CD4-positive, alpha-beta T cell (primary cell): ENCODE data around the gene NUP210L. TPM values are rescaled to one million over a fixed set of nuclear protein-coding genes. Genes with fewer than 3 reads are reported as not detected.
"Not testable (repeated sequence)": the region's sequence is repeated elsewhere in the genome, so short reads cannot be mapped to it uniquely, and the experiment has no call there.

Experiments used
- ATAC-seq: fragments of 200-7000 bp; cut with Tn5 transposase; one replicate; pipeline ENCODE4 v1.10.0; 2022; ENCODE audit warnings: mild to moderate bottlenecking; ENCODE audit not compliant: poor library complexity
- CTCF ChIA-PET: fragments of 350-600 bp; sonication (Branson Sonifier 250); formaldehyde crosslinking; loops from one replicate; lab custom pipeline; 2021; ENCODE audit warnings: antibody characterized with exemption, inconsistent platforms; lab: Charles Lee
- POLR2A ChIA-PET: fragments of 350-600 bp; sonication (Branson Sonifier 250); formaldehyde crosslinking; loops from one replicate; lab custom pipeline; 2021; ENCODE audit warnings: antibody characterized with exemption, inconsistent platforms; lab: Charles Lee
- DNase-seq, 14 experiments: peaks; one replicate each; pipeline ENCODE4 v3.0.0-alpha.2; 2013 to 2020; ENCODE audit warnings: mixed read lengths in 2 of 14
- H3K27ac ChIP-seq, 2 donors: one replicate each; pipeline versions ENCODE4 v1.5.1 to v1.7.0; 2013; ENCODE audit warnings: low read length in 2 of 2, low read depth in 1 of 2, mild to moderate bottlenecking in 1 of 2
- H3K27me3 ChIP-seq, 2 experiments: 1 replicate in 1 of 2; 2 replicates in 1 of 2; pipeline versions ENCODE4 v1.6.1 to v1.7.0; 2013; ENCODE audit warnings: low read length in 2 of 2, control low read depth in 1 of 2, mild to moderate bottlenecking in 1 of 2, moderate library complexity in 1 of 2; ENCODE audit not compliant: insufficient read depth in 2 of 2, control insufficient read depth in 1 of 2
- H3K36me3 ChIP-seq: one replicate; pipeline ENCODE4 v1.6.1; 2013; ENCODE audit warnings: low read length, control low read depth; ENCODE audit not compliant: insufficient read depth
- H3K4me1 ChIP-seq: one replicate; pipeline ENCODE4 v1.6.1; 2013; ENCODE audit warnings: low read length, control low read depth; ENCODE audit not compliant: insufficient read depth
- H3K4me3 ChIP-seq: one replicate; pipeline ENCODE4 v1.5.1; 2013; ENCODE audit warnings: mild to moderate bottlenecking, low read length, moderate library complexity
- H3K9me3 ChIP-seq, 2 experiments: 1 replicate in 1 of 2; 2 replicates in 1 of 2; pipeline versions ENCODE4 v1.6.1 to v1.7.0; 2013; ENCODE audit warnings: low read length in 2 of 2, mild to moderate bottlenecking in 2 of 2, control low read depth in 1 of 2, moderate library complexity in 1 of 2; ENCODE audit not compliant: control insufficient read depth in 1 of 2, insufficient read depth in 1 of 2
- H3K27ac Mint-ChIP-seq: one replicate; pipeline ENCODE4 v1.8.0; 2020; ENCODE audit warnings: mixed read lengths
- H3K27me3 Mint-ChIP-seq: one replicate; pipeline ENCODE4 v1.8.0; 2021; ENCODE audit warnings: mixed read lengths
- H3K36me3 Mint-ChIP-seq: one replicate; pipeline ENCODE4 v1.8.0; 2021; ENCODE audit warnings: low read depth, mixed read lengths
- H3K4me1 Mint-ChIP-seq: one replicate; pipeline ENCODE4 v1.8.0; 2021; ENCODE audit warnings: low read depth, mixed read lengths
- H3K4me3 Mint-ChIP-seq: one replicate; pipeline ENCODE4 v1.8.0; 2020; ENCODE audit warnings: mild to moderate bottlenecking, mixed read lengths
- H3K9me3 Mint-ChIP-seq: one replicate; pipeline ENCODE4 v1.8.0; 2020; ENCODE audit warnings: mixed read lengths
- CTCF ChIP-seq: fragments of 200-600 bp; IDR thresholded peaks from one replicate; pipeline ENCODE4 v1.8.0; 2022; ENCODE audit warnings: antibody characterized with exemption, mild to moderate bottlenecking
- intact Hi-C, 2 experiments: fragments of 100-400 bp; cut with DNase I in 1 of 2; cut with micrococcal nuclease in 1 of 2; formaldehyde crosslinking; loops; one replicate each; pipeline versions ENCODE4 v1.15.1 to v1.9.0; 2023 to 2025; cut with DNase I, micrococcal nuclease
- total RNA-seq, 174 experiments: library from RNA in 2 of 174; stranded (reverse) in 2 of 174; gene quantifications; one replicate each; pipeline ENCODE4 v1.2.3 and lab custom pipeline; 2021 to 2026

The NUP210L gene
- total RNA-seq, 2 experiments from 2014 or later = 0.03 to 0.08 TPM

GRCh38 chr1:154062309-154062708 lies 92.6 kb downstream of the NUP210L start:
- no peak for ATAC-seq
- H3K4me3 Mint-ChIP-seq = no peak overlapping the region
- intact Hi-C loops = no loop called here
- peaks cover 6% of the 10 kb centered on the region for H3K4me1 Mint-ChIP-seq
- no peak for DNase-seq
- no peak overlapping the region for H3K27ac Mint-ChIP-seq
- H3K27ac ChIP-seq = no peak overlapping the region
- no peaks in the 10 kb centered on the region for H3K36me3 Mint-ChIP-seq
- no peaks in the 10 kb centered on the region for H3K9me3 Mint-ChIP-seq
- H3K4me3 ChIP-seq = no peak overlapping the region
- H3K36me3 ChIP-seq = no peaks in the 10 kb centered on the region
- CTCF ChIA-PET = no interaction called here
- no peak for TF ChIP-seq CTCF
- no peaks in the 10 kb centered on the region for H3K4me1 ChIP-seq
- POLR2A ChIA-PET = no interaction called here
- H3K27me3 Mint-ChIP-seq = no peaks in the 10 kb centered on the region
- H3K9me3 ChIP-seq = no peaks in the 10 kb centered on the region
- H3K27me3 ChIP-seq = no peaks in the 10 kb centered on the region

- intact Hi-C loops, DNase-seq, H3K4me1 Mint-ChIP-seq, H3K27me3 ChIP-seq, H3K4me3 ChIP-seq, H3K36me3 Mint-ChIP-seq, POLR2A ChIA-PET, H3K27ac Mint-ChIP-seq, ATAC-seq, H3K9me3 ChIP-seq, CTCF ChIA-PET, H3K9me3 Mint-ChIP-seq, H3K27ac ChIP-seq, H3K36me3 ChIP-seq, H3K27me3 Mint-ChIP-seq, H3K4me1 ChIP-seq, H3K4me3 Mint-ChIP-seq: not testable (repeated sequence)
Measured at GRCh38 chr1:154047436-154047835, 107.4 kb downstream of the NUP210L start.

GRCh38 chr1:154033697-154034096 lies 121.2 kb downstream of the NUP210L start:
- H3K9me3 Mint-ChIP-seq, H3K36me3 Mint-ChIP-seq, H3K4me1 ChIP-seq, H3K4me3 Mint-ChIP-seq, CTCF ChIA-PET, H3K27ac ChIP-seq, H3K4me1 Mint-ChIP-seq, ATAC-seq, intact Hi-C loops, H3K27me3 ChIP-seq, H3K36me3 ChIP-seq, H3K9me3 ChIP-seq, H3K27me3 Mint-ChIP-seq, POLR2A ChIA-PET, H3K4me3 ChIP-seq, H3K27ac Mint-ChIP-seq, DNase-seq: not testable (repeated sequence)

- no peaks in the 10 kb centered on the region for H3K4me1 ChIP-seq
- H3K36me3 ChIP-seq = no peaks in the 10 kb centered on the region
- ChIA-PET CTCF (no interaction called here), POLR2A (interaction anchor here (0.6 kb wide), 1 partner anchor 1312 kb away, joined by 4 read pairs; no protein-coding TSS in a partner anchor)
- TF ChIP-seq CTCF = no peak
- no peak overlapping the region for H3K27ac Mint-ChIP-seq
- intact Hi-C loops = no loop called here
- ATAC-seq = no peak
- H3K4me3 ChIP-seq = no peak overlapping the region
- no peaks in the 10 kb centered on the region for H3K9me3 Mint-ChIP-seq
- no peak overlapping the region for H3K27ac ChIP-seq
- H3K36me3 Mint-ChIP-seq = no peaks in the 10 kb centered on the region
- H3K4me1 Mint-ChIP-seq = no peaks in the 10 kb centered on the region
- no peaks in the 10 kb centered on the region for H3K9me3 ChIP-seq
- no peak for DNase-seq
- H3K27me3 Mint-ChIP-seq = no peaks in the 10 kb centered on the region
- no peak overlapping the region for H3K4me3 Mint-ChIP-seq
- H3K27me3 ChIP-seq = no peaks in the 10 kb centered on the region
Measured at GRCh38 chr1:154019940-154020339, 134.9 kb downstream of the NUP210L start.
